GM18858 (cell line): ENCODE measurements around the gene IGFLR1.
"Not testable (repeated sequence)": the region's sequence is repeated elsewhere in the genome, so short reads cannot be mapped to it uniquely, and the experiment has no call there.

Experiments used
- ATAC-seq: cut with Tn5 transposase; IDR thresholded peaks from one replicate; pipeline ENCODE4 v1.9.1; 2021; ENCODE audit not compliant: unreplicated experiment

Gene IGFLR1

DNA sequence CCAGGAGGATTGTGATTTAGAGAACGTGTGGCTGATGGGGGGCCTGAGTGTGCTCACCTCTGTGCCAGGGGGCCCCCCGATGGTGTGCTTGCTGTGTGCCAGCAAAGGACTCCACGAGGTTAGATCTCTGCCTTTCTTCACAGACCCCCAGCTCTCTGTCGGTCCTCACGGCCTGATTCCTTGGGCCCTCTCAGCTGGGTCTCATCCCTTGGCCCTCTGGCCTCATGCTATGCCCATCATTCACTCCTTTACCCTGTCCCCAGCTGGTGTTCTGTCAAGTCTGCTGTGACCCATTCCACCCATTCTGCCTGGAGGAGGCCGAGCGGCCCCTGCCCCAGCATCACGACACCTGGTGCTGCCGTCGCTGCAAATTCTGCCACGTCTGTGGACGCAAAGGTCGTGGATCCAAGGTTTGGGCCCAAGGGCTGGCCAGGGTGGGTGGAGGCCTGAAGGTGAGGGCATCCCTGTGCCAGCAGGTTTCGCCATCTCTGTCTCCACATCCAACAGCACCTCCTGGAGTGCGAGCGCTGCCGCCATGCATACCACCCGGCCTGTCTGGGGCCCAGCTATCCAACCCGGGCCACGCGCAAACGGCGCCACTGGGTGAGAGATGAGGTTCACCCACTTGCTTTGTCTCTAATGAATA is 16.9 kb downstream of the IGFLR1 start:
- ATAC-seq = no peak

DNA sequence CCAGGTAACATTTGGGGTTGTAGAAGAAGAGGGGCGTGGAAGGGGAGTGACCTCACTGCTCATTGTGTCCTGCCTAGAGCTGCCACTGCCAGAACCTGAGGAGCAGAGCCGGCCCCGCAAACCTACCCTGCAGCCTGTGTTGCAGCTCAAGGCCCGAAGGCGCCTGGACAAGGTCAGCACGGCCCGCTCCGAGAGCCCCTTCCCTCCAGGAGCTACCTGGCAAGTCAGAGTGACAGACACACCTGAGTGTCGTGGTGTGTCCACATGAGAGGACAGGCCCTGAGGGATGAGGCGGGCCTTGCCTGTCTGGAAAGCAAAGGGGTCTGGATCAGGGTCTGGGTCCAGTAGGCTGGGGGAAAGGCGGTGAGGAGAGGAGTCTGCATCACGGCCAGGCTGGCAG is 17.7 kb downstream of the IGFLR1 start:
- ATAC-seq = no peak

DNA sequence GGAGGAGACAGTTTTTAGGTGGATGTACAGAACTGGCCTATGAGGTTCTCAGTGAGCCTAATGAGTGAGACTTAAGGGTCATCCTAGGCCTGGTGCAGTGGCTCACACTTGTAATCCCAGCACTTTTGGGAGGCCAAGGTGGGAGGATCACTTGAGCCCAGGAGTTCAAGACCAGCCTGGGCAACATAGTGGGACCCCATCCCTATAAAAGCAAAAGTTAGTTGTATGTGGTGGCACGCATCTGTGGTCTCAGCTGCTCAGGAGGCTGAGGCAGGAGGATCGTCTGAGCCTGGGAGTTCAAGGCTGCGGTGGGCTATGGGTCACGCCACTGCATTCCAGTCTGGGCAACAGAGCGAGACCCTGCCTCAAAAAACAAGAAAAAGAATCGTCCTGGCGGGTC is 18.1 kb downstream of the IGFLR1 start:
- not testable (repeated sequence) for ATAC-seq

DNA sequence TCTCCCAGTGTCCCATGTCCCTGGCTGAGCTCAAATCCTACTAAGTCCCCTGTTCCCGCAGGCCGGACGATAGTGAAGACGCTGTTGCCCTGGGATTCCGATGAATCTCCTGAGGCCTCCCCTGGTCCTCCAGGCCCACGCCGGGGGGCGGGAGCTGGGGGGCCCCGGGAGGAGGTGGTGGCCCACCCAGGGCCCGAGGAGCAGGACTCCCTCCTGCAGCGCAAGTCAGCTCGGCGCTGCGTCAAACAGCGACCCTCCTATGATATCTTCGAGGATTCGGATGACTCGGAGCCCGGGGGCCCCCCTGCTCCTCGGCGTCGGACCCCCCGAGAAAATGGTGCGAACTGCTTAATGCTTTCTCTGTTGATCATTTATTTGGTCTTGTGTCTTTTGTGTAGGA is 18.6 kb downstream of the IGFLR1 start:
- ATAC-seq = no peak

DNA sequence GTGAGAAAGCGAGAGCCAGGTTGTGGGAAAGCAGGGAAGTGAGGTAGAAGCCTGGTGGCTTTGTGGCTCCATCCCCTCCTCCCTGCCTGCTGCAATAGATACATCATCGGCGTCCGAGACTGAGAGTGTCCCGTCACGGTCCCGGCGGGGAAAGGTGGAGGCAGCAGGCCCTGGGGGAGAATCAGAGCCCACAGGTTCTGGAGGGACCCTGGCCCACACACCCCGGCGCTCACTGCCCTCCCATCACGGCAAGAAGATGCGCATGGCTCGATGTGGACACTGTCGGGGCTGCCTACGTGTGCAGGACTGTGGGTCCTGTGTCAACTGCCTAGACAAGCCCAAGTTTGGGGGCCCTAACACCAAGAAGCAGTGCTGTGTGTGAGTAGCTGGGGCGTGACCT is 19.4 kb downstream of the IGFLR1 start:
- ATAC-seq = no peak

DNA sequence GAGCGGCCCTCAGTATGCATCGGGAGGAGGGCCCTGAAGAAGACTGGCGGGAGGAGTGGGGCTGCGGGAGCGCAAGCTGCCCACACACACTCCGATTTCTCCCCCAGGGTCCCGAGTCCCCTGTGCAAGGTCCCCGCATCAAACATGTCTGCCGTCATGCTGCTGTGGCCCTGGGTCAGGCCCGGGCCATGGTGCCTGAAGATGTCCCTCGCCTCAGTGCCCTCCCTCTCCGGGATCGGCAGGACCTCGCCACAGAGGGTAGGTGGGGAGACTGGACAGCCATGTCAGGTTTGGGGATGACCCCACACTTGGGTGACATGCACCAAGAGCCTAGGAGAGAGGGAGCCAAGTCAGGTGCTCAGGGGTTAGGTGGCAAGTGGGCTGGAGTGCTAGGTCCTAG is 19.8 kb downstream of the IGFLR1 start:
- ATAC-seq = no peak

DNA sequence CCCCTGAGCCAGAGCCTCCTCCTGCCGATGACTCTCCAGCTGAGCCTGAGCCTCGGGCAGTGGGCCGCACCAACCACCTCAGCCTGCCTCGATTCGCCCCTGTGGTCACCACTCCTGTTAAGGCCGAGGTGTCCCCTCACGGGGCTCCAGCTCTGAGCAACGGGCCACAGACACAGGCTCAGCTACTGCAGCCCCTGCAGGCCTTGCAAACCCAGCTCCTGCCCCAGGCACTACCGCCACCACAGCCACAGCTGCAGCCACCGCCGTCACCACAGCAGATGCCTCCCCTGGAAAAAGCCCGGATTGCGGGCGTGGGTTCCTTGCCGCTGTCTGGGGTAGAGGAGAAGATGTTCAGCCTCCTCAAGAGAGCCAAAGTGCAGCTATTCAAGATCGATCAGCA is 20.9 kb downstream of the IGFLR1 start:
- no peak for ATAC-seq

DNA sequence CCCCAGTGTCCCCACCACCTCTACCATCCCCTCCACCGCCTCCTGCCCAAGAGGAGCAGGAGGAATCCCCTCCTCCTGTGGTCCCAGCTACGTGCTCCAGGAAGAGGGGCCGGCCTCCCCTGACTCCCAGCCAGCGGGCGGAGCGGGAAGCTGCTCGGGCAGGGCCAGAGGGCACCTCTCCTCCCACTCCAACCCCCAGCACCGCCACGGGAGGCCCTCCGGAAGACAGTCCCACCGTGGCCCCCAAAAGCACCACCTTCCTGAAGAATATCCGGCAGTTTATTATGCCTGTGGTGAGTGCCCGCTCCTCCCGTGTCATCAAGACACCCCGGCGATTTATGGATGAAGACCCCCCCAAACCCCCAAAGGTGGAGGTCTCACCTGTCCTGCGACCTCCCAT is 21.6 kb downstream of the IGFLR1 start:
- no peak for ATAC-seq

DNA sequence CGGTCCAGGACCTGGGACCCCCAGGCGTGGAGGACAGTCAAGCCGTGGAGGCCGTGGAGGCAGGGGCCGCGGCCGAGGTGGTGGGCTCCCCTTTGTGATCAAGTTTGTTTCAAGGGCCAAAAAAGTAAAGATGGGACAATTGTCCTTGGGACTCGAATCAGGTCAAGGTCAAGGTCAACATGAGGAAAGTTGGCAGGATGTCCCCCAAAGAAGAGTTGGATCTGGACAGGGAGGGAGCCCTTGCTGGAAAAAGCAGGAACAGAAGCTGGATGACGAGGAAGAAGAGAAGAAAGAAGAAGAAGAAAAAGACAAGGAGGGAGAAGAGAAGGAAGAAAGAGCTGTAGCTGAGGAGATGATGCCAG is 22.1 kb downstream of the IGFLR1 start:
- ATAC-seq = no peak

DNA sequence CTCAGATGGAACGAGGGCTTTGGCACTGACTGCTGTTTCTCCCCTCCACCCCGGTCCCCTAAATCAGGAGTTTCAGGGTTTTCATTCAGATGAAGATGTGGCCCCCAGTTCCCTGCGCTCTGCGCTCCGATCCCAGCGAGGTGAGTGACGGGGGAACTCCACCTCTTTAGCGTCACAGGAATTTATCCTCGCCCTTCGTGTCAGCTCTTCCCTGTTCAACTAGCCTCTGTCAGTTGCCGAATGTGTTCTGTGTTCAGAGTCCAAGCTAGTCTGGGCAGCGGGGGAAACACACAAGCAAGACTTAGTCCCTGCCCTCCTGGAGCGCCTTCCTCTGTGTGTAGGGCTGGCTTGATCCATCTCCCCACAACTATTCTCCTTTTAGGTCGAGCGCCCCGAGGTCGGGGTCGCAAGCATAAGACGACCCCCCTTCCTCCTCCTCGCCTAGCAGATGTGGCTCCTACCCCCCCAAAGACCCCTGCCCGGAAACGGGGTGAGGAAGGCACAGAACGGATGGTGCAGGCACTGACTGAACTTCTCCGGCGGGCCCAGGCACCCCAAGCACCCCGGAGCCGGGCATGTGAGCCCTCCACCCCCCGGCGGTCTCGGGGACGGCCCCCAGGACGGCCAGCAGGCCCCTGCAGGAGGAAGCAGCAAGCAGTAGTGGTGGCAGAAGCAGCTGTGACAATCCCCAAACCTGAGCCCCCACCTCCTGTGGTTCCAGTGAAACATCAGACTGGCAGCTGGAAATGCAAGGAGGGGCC is 22.7 kb downstream of the IGFLR1 start:
- no peak for ATAC-seq

DNA sequence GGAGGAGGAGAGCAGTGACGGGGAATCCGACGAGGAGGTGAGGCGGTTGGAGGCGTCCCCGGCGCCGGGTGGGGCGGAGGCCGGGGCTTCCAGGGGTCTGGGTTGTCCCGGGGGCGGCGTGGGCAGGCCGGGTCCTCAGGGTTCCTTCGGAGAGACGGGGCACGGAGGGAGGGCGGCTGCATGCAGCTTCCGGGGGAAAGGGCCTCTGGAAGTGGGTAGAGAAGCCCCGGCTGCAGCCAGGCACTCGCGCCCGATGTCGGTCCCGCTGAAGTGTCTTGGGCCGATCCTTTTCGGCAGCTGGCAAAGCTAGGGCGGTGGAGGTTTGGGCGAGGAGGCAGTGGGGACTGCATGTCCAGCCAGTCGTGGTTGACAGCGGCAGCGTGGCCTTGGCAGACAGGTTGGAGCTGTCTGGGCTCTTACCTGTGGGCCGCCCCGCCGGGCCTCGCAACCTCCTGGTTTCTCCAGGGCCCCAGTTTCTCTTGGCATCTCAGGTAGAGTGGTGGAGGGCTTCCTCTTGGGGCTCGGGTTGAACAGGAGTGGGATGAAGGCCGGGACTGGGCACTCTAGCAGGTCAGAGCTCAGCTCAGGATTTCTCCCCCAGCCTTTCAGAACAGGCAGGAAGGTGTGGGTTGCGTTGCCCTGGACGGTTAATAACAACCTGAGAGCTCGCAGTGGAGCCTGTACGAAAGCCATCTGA is 23.8 kb downstream of the IGFLR1 start:
- ATAC-seq = no peak

DNA sequence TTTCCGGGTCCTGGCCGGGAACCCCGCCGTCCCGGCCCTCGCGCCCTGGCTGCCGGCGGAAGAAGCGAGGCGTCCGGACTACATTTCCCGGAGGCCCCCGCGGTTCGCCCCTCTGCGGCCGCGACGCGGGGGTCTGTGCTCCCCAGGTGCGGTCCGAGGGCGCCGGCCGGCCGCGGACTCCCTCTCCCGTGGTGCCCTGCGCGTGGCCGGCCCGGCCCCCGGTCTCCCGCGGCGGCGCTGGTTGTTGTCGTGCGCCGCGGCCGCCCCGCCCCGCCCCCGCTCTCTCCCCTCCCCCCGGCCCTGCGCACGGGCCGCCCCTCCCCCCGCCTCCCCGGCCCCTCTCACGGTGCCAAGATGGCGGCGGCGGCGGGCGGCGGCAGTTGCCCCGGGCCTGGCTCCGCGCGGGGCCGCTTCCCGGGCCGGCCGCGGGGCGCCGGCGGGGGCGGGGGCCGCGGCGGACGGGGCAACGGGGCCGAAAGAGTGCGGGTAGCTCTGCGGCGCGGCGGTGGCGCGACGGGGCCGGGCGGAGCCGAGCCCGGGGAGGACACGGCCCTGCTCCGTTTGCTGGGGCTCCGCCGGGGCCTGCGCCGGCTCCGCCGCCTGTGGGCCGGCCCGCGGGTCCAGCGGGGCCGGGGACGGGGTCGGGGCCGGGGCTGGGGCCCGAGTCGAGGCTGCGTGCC is 24.4 kb downstream of the IGFLR1 start, which contains the start of gene KMT2B:
Gene KMT2B (plus strand): TSS at position 339 of the 680 bp plus-strand sequence. CDS start 16 bp downstream, at position 355.
- peak; percentile 2 for ATAC-seq

DNA sequence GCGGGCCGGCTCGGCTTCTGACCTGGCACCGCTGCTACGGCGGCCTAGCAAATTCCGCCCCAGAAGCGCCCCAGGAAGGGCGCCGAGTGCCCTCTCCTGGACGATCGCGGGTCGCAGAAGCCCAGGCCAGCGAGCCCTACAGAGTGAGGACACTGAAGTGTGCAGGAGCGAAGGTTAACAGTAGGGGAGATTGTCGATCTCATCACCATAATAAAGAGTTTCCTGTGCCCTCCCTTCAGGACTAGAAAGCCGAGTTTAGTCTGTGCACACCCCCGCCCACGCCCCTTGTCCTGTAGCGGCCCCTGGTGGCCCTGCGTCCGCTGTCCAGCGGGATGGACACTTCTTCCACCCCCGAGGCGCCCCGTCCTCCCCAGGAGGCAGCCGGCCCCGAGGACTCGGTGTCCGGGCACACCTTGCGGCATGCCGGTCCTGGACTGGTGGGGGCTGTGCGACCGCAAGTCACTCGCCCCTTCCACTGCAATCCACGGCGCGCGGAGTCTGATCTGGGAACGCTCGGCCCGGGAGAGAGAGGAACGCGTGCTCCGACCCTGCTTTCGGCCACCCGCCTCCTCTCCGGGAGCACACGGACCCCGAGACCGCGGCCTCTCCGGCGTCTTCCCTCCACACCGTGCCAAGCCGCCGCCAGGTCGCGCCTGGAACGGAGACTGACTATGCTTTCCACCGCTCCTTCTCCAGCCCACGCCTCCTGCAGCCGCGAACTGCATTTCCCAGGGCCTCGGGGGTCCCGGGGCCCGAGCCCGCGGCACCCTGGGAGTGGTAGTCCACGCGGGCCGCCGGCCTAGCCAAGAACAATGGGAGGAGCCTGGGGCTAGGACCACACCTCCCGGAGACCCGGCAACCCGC is 25.2 kb downstream of the IGFLR1 start:
- peak; percentile 48 for ATAC-seq

DNA sequence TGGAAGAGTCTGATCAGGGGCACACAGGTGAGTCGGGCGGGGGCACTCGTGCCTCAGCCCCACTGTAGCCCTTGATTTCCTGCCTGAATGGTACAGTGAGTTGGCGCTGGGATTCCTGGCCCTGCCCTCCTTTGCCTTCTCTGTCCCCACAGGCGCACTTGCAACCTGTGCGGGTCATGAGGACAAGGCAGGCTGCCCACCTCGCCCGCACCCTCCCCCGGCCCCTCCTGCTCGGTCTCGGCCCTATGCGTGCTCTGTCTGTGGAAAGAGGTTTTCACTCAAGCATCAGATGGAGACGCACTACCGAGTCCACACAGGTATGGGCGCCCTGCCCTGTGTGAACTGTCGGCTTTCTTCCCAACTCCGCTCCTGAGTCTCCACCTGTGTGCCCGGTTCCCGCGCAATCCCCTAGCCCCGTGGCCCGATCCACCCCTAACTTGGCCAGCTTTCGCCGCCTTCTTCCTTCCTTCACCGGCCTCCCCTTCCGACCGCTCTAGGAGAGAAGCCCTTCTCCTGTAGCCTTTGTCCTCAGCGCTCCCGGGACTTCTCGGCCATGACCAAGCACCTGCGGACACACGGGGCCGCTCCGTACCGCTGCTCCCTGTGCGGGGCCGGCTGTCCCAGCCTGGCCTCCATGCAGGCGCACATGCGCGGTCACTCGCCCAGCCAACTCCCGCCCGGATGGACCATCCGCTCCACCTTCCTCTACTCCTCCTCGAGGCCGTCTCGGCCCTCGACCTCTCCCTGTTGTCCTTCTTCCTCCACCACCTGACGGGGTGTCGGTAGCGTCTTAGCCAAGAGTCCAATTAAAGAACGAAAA is 26.1 kb downstream of the IGFLR1 start:
- ATAC-seq = no peak

DNA sequence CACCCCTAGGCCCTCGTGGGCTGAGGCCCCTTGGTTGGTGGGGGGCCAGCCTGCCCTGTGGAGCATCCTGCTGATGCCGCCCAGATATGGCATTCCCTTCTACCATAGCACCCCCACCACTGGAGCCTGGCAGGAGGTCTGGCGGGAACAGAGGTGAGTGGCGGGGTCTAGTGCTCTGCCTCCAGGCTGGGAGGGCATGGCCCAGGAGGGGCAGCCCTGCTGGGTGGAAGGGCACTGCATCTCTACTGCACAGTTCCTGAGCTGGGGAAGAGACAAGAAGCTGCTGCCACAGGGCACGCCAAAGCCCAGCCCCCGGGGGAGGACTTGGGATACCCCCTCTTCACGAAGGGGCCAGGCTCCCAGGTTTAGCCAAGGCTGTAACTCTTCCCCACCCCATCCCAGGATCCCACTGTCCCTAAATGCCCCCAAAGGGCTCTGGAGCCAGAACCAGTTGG is 26.9 kb downstream of the IGFLR1 start:
- no peak for ATAC-seq

DNA sequence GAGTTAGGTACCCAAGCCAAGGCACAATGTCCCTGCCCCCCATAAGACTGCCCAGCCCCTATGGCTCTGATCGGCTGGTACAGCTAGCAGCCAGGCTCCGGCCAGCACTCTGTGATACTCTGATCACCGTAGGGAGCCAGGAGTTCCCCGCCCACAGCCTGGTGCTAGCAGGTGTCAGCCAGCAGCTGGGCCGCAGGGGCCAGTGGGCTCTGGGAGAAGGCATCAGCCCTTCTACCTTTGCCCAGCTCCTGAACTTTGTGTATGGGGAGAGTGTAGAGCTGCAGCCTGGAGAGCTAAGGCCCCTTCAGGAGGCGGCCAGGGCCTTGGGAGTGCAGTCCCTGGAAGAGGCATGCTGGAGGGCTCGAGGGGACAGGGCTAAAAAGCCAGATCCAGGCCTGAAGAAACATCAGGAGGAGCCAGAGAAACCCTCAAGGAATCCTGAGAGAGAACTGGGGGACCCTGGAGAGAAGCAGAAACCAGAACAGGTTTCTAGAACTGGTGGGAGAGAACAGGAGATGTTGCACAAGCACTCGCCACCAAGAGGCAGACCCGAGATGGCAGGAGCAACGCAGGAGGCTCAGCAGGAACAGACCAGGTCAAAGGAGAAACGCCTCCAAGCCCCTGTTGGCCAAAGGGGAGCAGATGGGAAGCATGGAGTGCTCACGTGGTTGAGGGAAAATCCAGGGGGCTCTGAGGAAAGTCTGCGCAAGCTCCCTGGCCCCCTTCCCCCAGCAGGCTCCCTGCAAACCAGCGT is 27.5 kb downstream of the IGFLR1 start:
- no peak for ATAC-seq

DNA sequence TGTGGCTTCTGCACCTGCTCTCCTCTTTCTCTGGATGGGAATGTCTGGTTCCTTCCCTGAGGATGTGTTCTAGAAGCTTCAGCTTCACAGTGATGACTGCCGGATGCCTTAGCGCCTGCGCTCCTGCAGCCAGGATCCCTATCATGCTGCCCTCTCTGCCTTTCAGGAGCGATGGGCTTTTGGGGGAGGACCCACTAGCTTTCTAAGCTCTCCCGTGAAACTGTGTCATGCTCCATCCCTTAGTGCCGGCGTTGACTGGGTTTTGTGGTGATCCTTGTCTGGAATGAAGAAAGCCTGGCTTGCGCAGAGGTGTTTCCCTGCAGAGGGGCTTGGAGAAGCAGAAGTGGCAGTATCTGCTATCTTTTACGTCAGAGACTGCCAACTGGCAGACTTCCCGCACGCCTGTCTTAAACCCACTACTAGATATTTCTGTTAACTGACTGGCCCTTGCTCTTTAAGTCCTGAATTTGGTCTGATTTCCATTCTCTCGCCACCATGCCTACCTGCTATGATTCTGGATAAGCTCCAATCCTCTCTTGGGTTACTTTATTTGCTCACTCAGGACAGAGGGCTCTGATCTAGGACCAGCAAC is 28.3 kb downstream of the IGFLR1 start:
- ATAC-seq = no peak

DNA sequence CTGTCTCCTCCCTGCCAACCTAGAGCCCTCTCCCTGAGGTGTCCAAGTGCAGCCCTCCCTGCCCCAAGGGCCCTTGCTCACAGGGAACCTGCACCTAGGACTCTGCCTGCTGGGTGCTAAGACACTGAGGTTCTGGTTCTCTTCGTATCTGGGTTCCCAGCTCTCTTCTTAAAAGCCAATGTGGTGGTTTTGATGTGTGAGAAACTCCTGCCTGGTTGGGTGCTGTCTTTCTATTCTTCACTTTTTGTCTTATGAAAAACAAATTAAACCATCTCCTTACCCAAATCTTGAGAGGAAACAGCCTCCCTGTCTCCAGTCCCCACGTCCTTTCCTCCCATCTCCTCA is 28.8 kb downstream of the IGFLR1 start:
- ATAC-seq = no peak
